Measurements from ENCODE around the gene EZR.

DNA sequence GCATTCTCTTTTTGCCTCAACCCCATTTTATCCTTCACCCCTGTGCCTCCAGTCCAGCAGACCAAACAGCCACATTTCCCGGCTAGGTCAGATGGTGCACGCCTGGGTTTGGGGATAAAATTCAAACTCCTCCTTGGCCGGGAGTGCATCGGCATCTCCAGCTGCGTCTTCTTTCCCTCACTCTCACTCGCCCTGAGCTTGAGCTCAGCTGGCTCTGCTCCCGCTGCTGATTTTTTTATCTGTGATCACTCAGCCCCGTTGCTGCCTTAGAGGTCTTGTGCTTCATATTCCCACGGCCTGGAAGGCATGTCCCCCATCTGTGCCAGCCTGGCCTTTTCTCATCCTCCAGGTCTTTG, 6.8 kb upstream of the EZR start:
- no peak for TF ChIP-seq CTCF (optimal IDR thresholded peaks at IDR 0.05 in 1 of 3, IDR thresholded peaks at IDR 0.05 in 1 of 3, conservative IDR thresholded peaks at IDR 0.05 in 1 of 3; ENCODE audit: extremely low read depth in 1 of 3, insufficient read depth in 2 of 3, low read length in 3 of 3)
- TF ChIP-seq EZH2 (IDR thresholded peaks at IDR 0.05; ENCODE audit: low read length): no peak
